SU-DHL-6 (cell line): Measurements from ENCODE around the gene PARVB.

Source experiments
- H2AFZ ChIP-seq: fragments of 200-600 bp; sonication (generic); 2 replicates; pipeline ENCODE4 v1.6.1; 2014; ENCODE audit warnings: low read depth, mild to moderate bottlenecking, moderate library complexity, mixed read lengths, antibody characterized with exemption, low read length; ENCODE audit not compliant: severe bottlenecking
- H3F3A ChIP-seq: fragments of 200-600 bp; shearing (Covaris generic); 2 replicates; pipeline ENCODE4 v1.6.0; 2016; ENCODE audit warnings: antibody characterized with exemption, mild to moderate bottlenecking; ENCODE audit not compliant: insufficient read depth
- H3K27ac ChIP-seq: fragments of 200-600 bp; sonication (generic); 2 replicates; pipeline ENCODE4 v1.5.1; 2016; ENCODE audit warnings: low read depth, mild to moderate bottlenecking, low read length, moderate library complexity, mixed read lengths
- H3K27me3 ChIP-seq: fragments of 200-600 bp; sonication (generic), shearing (Covaris generic); 2 replicates; pipeline ENCODE4 v1.6.0; 2014; ENCODE audit warnings: mild to moderate bottlenecking, low read length
- H3K36me3 ChIP-seq: fragments of 200-600 bp; sonication (generic); 2 replicates; pipeline ENCODE4 v1.6.1; 2014; ENCODE audit warnings: mild to moderate bottlenecking, low read length, mixed read lengths
- H3K4me2 ChIP-seq: fragments of 300-600, 200-600 bp; shearing (Covaris generic), sonication (generic); 2 replicates; pipeline ENCODE4 v1.6.0; 2014; ENCODE audit warnings: low read length, low read depth, mild to moderate bottlenecking; ENCODE audit not compliant: poor library complexity, severe bottlenecking
- H3K4me3 ChIP-seq: fragments of 200-600 bp; sonication (generic); 2 replicates; pipeline ENCODE4 v1.5.1; 2014; ENCODE audit warnings: antibody characterized with exemption, low read length, mild to moderate bottlenecking, mixed read lengths; ENCODE audit not compliant: insufficient read depth, poor library complexity, severe bottlenecking
- H3K79me2 ChIP-seq: fragments of 200-600 bp; sonication (generic); 2 replicates; pipeline ENCODE4 v1.6.1; 2014; ENCODE audit warnings: mild to moderate bottlenecking, low read length, moderate library complexity; ENCODE audit not compliant: insufficient read depth
- H3K9ac ChIP-seq: fragments of 200-600 bp; sonication (generic); 2 replicates; pipeline ENCODE4 v1.7.0; 2014; ENCODE audit warnings: mild to moderate bottlenecking, low read length
- H3K9me2 ChIP-seq: fragments of 200-600 bp; sonication (generic); replicated peaks from 2 replicates; pipeline ENCODE4 v1.6.1; 2014; ENCODE audit warnings: low read length; ENCODE audit not compliant: insufficient read depth
- H3K9me3 ChIP-seq: fragments of 200-600 bp; sonication (generic); 2 replicates; pipeline ENCODE4 v1.6.1; 2014; ENCODE audit warnings: low read length, mixed read lengths; ENCODE audit not compliant: insufficient read depth
- H4K20me1 ChIP-seq: fragments of 200-600 bp; sonication (generic); 2 replicates; pipeline ENCODE4 v1.6.1; 2014; ENCODE audit warnings: low read depth, mild to moderate bottlenecking, antibody characterized with exemption, low read length, moderate library complexity, mixed read lengths
- CTCF ChIP-seq: fragments of 200-600 bp; sonication (generic); IDR thresholded peaks from one replicate; pipeline ENCODE4 v1.5.1; 2017; ENCODE audit warnings: antibody characterized with exemption, mild to moderate bottlenecking, low read length, moderate library complexity; ENCODE audit not compliant: insufficient read depth, poor library complexity, severe bottlenecking
- EZH2phosphoT487 ChIP-seq: fragments of 200-600 bp; sonication (generic), shearing (Covaris generic); conservative IDR thresholded peaks from 2 replicates; pipeline ENCODE4 v1.6.1; 2018; ENCODE audit warnings: mild to moderate bottlenecking, antibody characterized with exemption, low read length, moderate library complexity, mixed read lengths

PARVB gene

GRCh38 chr22:44018594-44018993 is 5.5 kb upstream of the PARVB start:
- Histone ChIP-seq H3K4me3 (no peak overlapping the region), H2AFZ (no peak overlapping the region), H3F3A (no peaks in the 10 kb centered on the region), H4K20me1 (no peaks in the 10 kb centered on the region), H3K36me3 (no peaks in the 10 kb centered on the region), H3K9me3 (no peaks in the 10 kb centered on the region), H3K4me2 (no peak overlapping the region), H3K79me2 (no peaks in the 10 kb centered on the region), H3K9me2 (no peaks in the 10 kb centered on the region), H3K27me3 (no peaks in the 10 kb centered on the region), H3K9ac (no peak overlapping the region), H3K27ac (no peak overlapping the region)
- TF ChIP-seq CTCF (no peak), EZH2phosphoT487 (no peak)

GRCh38 chr22:44019416-44019815 is 4.7 kb upstream of the PARVB start:
- no peaks in the 10 kb centered on the region for H4K20me1 ChIP-seq
- no peaks in the 10 kb centered on the region for H3K79me2 ChIP-seq
- H3K4me2 ChIP-seq = no peak overlapping the region
- H3K9me3 ChIP-seq = no peaks in the 10 kb centered on the region
- TF ChIP-seq EZH2phosphoT487 = no peak
- TF ChIP-seq CTCF = no peak
- H2AFZ ChIP-seq = no peak overlapping the region
- no peak overlapping the region for H3K9ac ChIP-seq
- H3K27ac ChIP-seq = no peak overlapping the region
- H3K9me2 ChIP-seq = no peaks in the 10 kb centered on the region
- H3K27me3 ChIP-seq = no peaks in the 10 kb centered on the region
- no peak overlapping the region for H3K4me3 ChIP-seq
- no peaks in the 10 kb centered on the region for H3K36me3 ChIP-seq
- H3F3A ChIP-seq = no peaks in the 10 kb centered on the region

- Histone ChIP-seq H3F3A (no peaks in the 10 kb centered on the region), H3K9me3 (no peaks in the 10 kb centered on the region), H3K27me3 (no peaks in the 10 kb centered on the region), H2AFZ (no peak overlapping the region), H3K27ac (no peak overlapping the region), H3K79me2 (no peaks in the 10 kb centered on the region), H3K36me3 (no peaks in the 10 kb centered on the region), H3K4me2 (no peak overlapping the region), H3K9me2 (no peaks in the 10 kb centered on the region), H3K9ac (no peak overlapping the region), H3K4me3 (no peak overlapping the region), H4K20me1 (no peaks in the 10 kb centered on the region)
- TF ChIP-seq CTCF = no peak
These were observed 4.3 kb upstream of the PARVB start for GRCh38 chr22:44019846-44020245.

DNA sequence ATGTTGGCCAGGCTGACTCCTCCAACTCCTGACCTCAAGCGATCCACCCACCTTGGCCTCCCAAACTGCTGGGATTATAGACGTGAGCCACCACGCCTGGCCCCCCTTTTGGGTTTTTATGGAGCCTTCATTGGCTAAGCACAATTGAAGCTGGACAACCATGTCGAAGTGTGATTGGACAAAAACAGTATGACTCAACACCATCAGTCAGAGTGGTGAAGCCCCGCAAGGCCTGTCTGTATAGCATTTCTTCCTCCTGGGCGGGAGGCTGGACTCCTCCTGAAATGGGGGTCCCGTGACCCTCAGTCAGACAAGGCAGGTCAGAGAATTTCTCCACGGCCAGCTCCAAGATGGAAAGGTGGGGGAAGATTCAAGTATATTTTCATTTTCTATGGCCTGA is 3.1 kb upstream of the PARVB start:
- H3K9me3 ChIP-seq = no peaks in the 10 kb centered on the region
- no peak overlapping the region for H3K4me2 ChIP-seq
- no peaks in the 10 kb centered on the region for H3K36me3 ChIP-seq
- no peaks in the 10 kb centered on the region for H3K79me2 ChIP-seq
- no peaks in the 10 kb centered on the region for H3F3A ChIP-seq
- no peaks in the 10 kb centered on the region for H4K20me1 ChIP-seq
- no peak overlapping the region for H3K4me3 ChIP-seq
- no peak for TF ChIP-seq CTCF
- TF ChIP-seq EZH2phosphoT487 = no peak
- H2AFZ ChIP-seq = no peak overlapping the region
- H3K9me2 ChIP-seq = no peaks in the 10 kb centered on the region
- H3K9ac ChIP-seq = no peak overlapping the region
- H3K27ac ChIP-seq = no peak overlapping the region
- H3K27me3 ChIP-seq = no peaks in the 10 kb centered on the region
